Spleen (tissue), 7 donors: ENCODE results near the gene ZMIZ1.

Experiments
- CTCF ChIP-seq, 11 experiments: fragments of 200-600 bp in 7 of 11; fragments of 450-650 bp in 4 of 11; sonication (generic) in 4 of 11; IDR thresholded peaks in 8 of 11; conservative IDR thresholded peaks in 3 of 11; 1 replicate in 7 of 11; 2 replicates in 4 of 11; pipeline versions ENCODE4 v1.4.0 to v1.8.0; 2016 to 2021; ENCODE audit warnings: antibody characterized with exemption in 11 of 11, inconsistent platforms in 4 of 11, mild to moderate bottlenecking in 1 of 11
- POLR2A ChIP-seq, 3 donors: fragments of 450-650 bp; IDR thresholded peaks; one replicate each; pipeline ENCODE4 v1.5.1; 2017; ENCODE audit warnings: antibody characterized with exemption in 3 of 3, mild to moderate bottlenecking in 1 of 3
- POLR2AphosphoS5 ChIP-seq, 3 donors: sonication (generic); formaldehyde crosslinking; IDR thresholded peaks; one replicate each; pipeline ENCODE4 v1.5.1; 2017; ENCODE audit warnings: antibody characterized with exemption in 3 of 3
- donor health status: DM: no; HTN: no; CAD: no; lungs with moderate emphysema.
- donor health status: DM: no; HTN: no; CAD: no.
- donor health status: DM: no; HTN: no; CAD: no.

DNA sequence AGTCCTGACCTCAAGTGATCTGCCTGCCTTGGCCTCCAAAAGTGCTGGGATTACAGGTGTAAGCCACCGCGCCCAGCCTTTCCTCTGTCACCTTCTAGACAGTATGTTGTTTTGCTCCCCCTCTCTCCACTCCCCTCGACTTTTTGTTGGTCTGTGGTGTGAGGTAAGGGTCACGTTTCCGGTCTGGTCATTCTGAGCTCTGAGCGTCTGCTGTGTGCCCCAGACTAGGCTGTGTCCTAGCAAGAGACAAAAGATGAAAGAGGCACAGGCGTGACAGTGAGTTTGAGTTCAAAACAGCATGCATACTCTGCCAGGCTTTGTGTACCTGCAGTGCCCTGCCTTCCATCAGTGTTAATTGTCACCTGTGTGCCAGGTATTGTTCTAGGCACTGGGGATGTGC, 191.1 kb downstream of the ZMIZ1 start:
- TF ChIP-seq CTCF (IDR thresholded peaks at IDR 0.05 in 8 of 11, conservative IDR thresholded peaks at IDR 0.05 in 3 of 11) (no peak), POLR2A (IDR thresholded peaks at IDR 0.05) (no peak), POLR2AphosphoS5 (IDR thresholded peaks at IDR 0.05) (no peak)
